HEK293 (cell line): ENCODE measurements around the gene TOMM7.
"Not testable (repeated sequence)": the region's sequence is repeated elsewhere in the genome, so short reads cannot be mapped to it uniquely, and the experiment has no call there.

Source experiments
- ZNF416 ChIP-seq: fragments of 450-650 bp; formaldehyde crosslinking; IDR thresholded peaks from 2 replicates; pipeline ENCODE4 v1.5.1; 2016; ENCODE audit warnings: missing biosample characterization, missing genetic modification characterization
- ZNF792 ChIP-seq: fragments of 450-650 bp; formaldehyde crosslinking; IDR thresholded peaks from 2 replicates; pipeline ENCODE4 v1.5.1; 2016; ENCODE audit warnings: missing biosample characterization, missing genetic modification characterization
- TF ChIP-seq, protein P1 (sequence below): fragments of 450-650 bp; formaldehyde crosslinking; IDR thresholded peaks from 2 replicates; pipeline ENCODE4; 2016; ENCODE audit warnings: missing biosample characterization, missing genetic modification characterization
- TF ChIP-seq, protein P2 (sequence below): fragments of 450-650 bp; formaldehyde crosslinking; IDR thresholded peaks from 2 replicates; pipeline ENCODE4 v1.5.1; 2016; ENCODE audit warnings: missing biosample characterization, missing genetic modification characterization

DNA sequence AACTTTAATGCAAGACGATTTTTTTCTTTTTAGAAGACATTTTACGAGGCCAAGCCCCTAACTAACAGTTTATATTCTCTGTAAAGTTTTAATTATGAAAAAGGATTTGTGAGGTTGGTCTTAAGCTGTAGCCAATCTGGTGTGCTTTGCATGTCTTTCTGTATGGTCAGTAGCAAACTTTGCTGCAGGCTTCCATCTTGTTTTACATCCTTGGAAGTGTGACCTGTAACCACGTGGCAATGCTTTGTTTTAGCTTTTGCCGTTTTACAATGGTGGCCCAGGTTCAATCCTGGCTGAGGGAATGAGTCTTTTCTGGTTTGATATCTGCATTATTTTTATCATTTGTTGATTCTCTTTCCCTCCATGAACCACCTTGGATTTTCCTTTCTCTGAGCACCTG, 19.8 kb downstream of the TOMM7 start:
- not testable (repeated sequence) for TF ChIP-seq ZNF792, ZNF416 (tag by site-specific recombination)
- TF ChIP-seq, protein P1, sequence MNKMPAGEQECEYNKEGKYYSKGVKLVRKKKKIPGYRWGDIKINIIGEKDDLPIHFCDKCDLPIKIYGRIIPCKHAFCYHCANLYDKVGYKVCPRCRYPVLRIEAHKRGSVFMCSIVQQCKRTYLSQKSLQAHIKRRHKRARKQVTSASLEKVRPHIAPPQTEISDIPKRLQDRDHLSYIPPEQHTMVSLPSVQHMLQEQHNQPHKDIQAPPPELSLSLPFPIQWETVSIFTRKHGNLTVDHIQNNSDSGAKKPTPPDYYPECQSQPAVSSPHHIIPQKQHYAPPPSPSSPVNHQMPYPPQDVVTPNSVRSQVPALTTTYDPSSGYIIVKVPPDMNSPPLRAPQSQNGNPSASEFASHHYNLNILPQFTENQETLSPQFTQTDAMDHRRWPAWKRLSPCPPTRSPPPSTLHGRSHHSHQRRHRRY (tag by site-specific recombination) = not testable (repeated sequence)
- TF ChIP-seq, protein P2, sequence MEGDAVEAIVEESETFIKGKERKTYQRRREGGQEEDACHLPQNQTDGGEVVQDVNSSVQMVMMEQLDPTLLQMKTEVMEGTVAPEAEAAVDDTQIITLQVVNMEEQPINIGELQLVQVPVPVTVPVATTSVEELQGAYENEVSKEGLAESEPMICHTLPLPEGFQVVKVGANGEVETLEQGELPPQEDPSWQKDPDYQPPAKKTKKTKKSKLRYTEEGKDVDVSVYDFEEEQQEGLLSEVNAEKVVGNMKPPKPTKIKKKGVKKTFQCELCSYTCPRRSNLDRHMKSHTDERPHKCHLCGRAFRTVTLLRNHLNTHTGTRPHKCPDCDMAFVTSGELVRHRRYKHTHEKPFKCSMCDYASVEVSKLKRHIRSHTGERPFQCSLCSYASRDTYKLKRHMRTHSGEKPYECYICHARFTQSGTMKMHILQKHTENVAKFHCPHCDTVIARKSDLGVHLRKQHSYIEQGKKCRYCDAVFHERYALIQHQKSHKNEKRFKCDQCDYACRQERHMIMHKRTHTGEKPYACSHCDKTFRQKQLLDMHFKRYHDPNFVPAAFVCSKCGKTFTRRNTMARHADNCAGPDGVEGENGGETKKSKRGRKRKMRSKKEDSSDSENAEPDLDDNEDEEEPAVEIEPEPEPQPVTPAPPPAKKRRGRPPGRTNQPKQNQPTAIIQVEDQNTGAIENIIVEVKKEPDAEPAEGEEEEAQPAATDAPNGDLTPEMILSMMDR (tag by site-specific recombination) = not testable (repeated sequence)
